Measurements from ENCODE around the gene NKAIN2. TPM values are rescaled to one million over a fixed set of nuclear protein-coding genes. Genes with fewer than 3 reads are reported as not detected.
"Not testable (repeated sequence)": the region's sequence is repeated elsewhere in the genome, so short reads cannot be mapped to it uniquely, and the experiment has no call there.

NKAIN2 gene
- total RNA-seq, 1 donor from 2014 or later, result not detected

- Histone ChIP-seq H3K9me3 (no peaks in the 10 kb centered on the region), H3K27ac (no peak overlapping the region), H3K4me3 (no peak overlapping the region), H3K36me3 (no peaks in the 10 kb centered on the region), H3K4me1 (no peaks in the 10 kb centered on the region), H3K27me3 (no peaks in the 10 kb centered on the region)
- no peak for ATAC-seq
- intact Hi-C loops (cut with DNase I), result no loop called here
- TF ChIP-seq CTCF (IDR thresholded peaks at IDR 0.05), result no peak
- no peak for DNase-seq
These were observed 493.8 kb downstream of the NKAIN2 start for GRCh38 chr6:124297507-124297906.

- Histone ChIP-seq H3K27ac (no peak overlapping the region), H3K9me3 (no peaks in the 10 kb centered on the region), H3K27me3 (no peaks in the 10 kb centered on the region), H3K4me1 (no peaks in the 10 kb centered on the region), H3K4me3 (no peak overlapping the region), H3K36me3 (no peaks in the 10 kb centered on the region)
- intact Hi-C loops (cut with DNase I), result no loop called here
- DNase-seq, result no peak
- ATAC-seq, result no peak
- TF ChIP-seq CTCF (IDR thresholded peaks at IDR 0.05), result no peak
These were observed 495.1 kb downstream of the NKAIN2 start for GRCh38 chr6:124298730-124299129.

GRCh38 chr6:124300907-124301306 lies 497.2 kb downstream of the NKAIN2 start:
- H3K4me1 ChIP-seq; intact Hi-C loops (cut with DNase I); ATAC-seq; H3K4me3 ChIP-seq; DNase-seq; H3K36me3 ChIP-seq; H3K27me3 ChIP-seq; H3K9me3 ChIP-seq; H3K27ac ChIP-seq: not testable (repeated sequence)

- Histone ChIP-seq H3K4me3 (no peak overlapping the region), H3K9me3 (no peaks in the 10 kb centered on the region), H3K27me3 (no peaks in the 10 kb centered on the region), H3K27ac (no peak overlapping the region), H3K4me1 (no peaks in the 10 kb centered on the region), H3K36me3 (no peaks in the 10 kb centered on the region)
- ATAC-seq (no peak), DNase-seq (no peak)
- no peak for TF ChIP-seq CTCF (IDR thresholded peaks at IDR 0.05)
- intact Hi-C loops (cut with DNase I), result no loop called here
These were observed 500.3 kb downstream of the NKAIN2 start for GRCh38 chr6:124303971-124304370.

- intact Hi-C loops (cut with DNase I), result no loop called here
- TF ChIP-seq CTCF (IDR thresholded peaks at IDR 0.05), result no peak
- no peak for ATAC-seq
- H3K27ac ChIP-seq, result no peak overlapping the region
- no peaks in the 10 kb centered on the region for H3K27me3 ChIP-seq
- H3K36me3 ChIP-seq, result no peaks in the 10 kb centered on the region
- H3K4me1 ChIP-seq, result no peaks in the 10 kb centered on the region
- DNase-seq, result no peak
- H3K4me3 ChIP-seq, result no peak overlapping the region
- no peaks in the 10 kb centered on the region for H3K9me3 ChIP-seq
These were observed 506.5 kb downstream of the NKAIN2 start for GRCh38 chr6:124310139-124310538.

- TF ChIP-seq CTCF (IDR thresholded peaks at IDR 0.05), result no peak
- intact Hi-C loops (cut with DNase I), result no loop called here
- Histone ChIP-seq H3K4me1 (no peaks in the 10 kb centered on the region), H3K27me3 (no peaks in the 10 kb centered on the region), H3K4me3 (no peak overlapping the region), H3K27ac (no peak overlapping the region), H3K9me3 (no peaks in the 10 kb centered on the region), H3K36me3 (no peaks in the 10 kb centered on the region)
- ATAC-seq (no peak), DNase-seq (no peak)
These were observed 515.7 kb downstream of the NKAIN2 start for GRCh38 chr6:124319410-124319809.
